Endothelial cell of umbilical vein (primary cell): ENCODE results near the gene RNU5B-1. TPM values are rescaled to one million over a fixed set of nuclear protein-coding genes. Genes with fewer than 3 reads are reported as not detected.

Experiments
- BruUV-seq: library from RNA; stranded (reverse); fragments of 400-500 nt; replicated peaks from 2 replicates; lab custom pipeline; 2021; lab: Mats Ljungman, UMichigan
- CTCF ChIA-PET: fragments of 300-600, 350-600 bp; sonication (Branson Sonifier 250); formaldehyde crosslinking; loops from one replicate; lab custom pipeline; 2021; ENCODE audit warnings: antibody characterized with exemption, inconsistent platforms; lab: Charles Lee
- POLR2A ChIA-PET: fragments of 300-600, 350-600 bp; sonication (Branson Sonifier 250); formaldehyde crosslinking; loops from one replicate; lab custom pipeline; 2021; ENCODE audit warnings: antibody characterized with exemption, inconsistent platforms; lab: Charles Lee
- DNase-seq: peaks from one replicate; pipeline ENCODE4 v3.0.0-alpha.2; 2011; ENCODE audit warnings: low read depth, low spot score
- FAIRE-seq: peaks from 2 replicates; lab custom pipeline; 2011; peaks lifted over from hg19 to GRCh38; lab: Jason Lieb, UNC
- H2AFZ ChIP-seq: 2 replicates; pipeline ENCODE4 v1.6.0; 2012; ENCODE audit warnings: low read depth, low read length, control low read depth, inconsistent platforms
- H3K27ac ChIP-seq: 2 replicates; pipeline ENCODE4 v1.5.1; 2011; ENCODE audit warnings: low read depth, mild to moderate bottlenecking, control low read depth, low read length, moderate library complexity; ENCODE audit not compliant: insufficient read depth
- H3K27me3 ChIP-seq, 2 experiments: 2 replicates each; pipeline versions ENCODE4 v1.6.0 to v1.6.1; 2011; ENCODE audit warnings: low read length in 2 of 2, mixed read lengths in 1 of 2; ENCODE audit not compliant: control insufficient read depth in 2 of 2, insufficient read depth in 2 of 2
- H3K36me3 ChIP-seq, 2 experiments: 2 replicates in 1 of 2; 3 replicates in 1 of 2; pipeline ENCODE4 v1.5.1; 2011; ENCODE audit warnings: low read length in 2 of 2, mild to moderate bottlenecking in 1 of 2, moderate library complexity in 1 of 2; ENCODE audit not compliant: control insufficient read depth in 2 of 2, insufficient read depth in 2 of 2; ENCODE audit errors: extremely low read depth in 1 of 2
- H3K4me1 ChIP-seq: 3 replicates; pipeline ENCODE4 v1.5.1; 2011; ENCODE audit warnings: mild to moderate bottlenecking, low read length; ENCODE audit not compliant: control insufficient read depth, insufficient read depth; ENCODE audit errors: extremely low read depth
- H3K4me2 ChIP-seq: 2 replicates; pipeline ENCODE4 v1.6.1; 2011; ENCODE audit warnings: low read length, control low read depth, mixed read lengths; ENCODE audit not compliant: insufficient read depth
- H3K4me3 ChIP-seq, 3 experiments: fragments of 200-600 bp in 1 of 3; sonication (generic), shearing (Covaris generic) in 1 of 3; replicated peaks in 1 of 3; 2 replicates each; pipeline ENCODE4 v1.5.1; 2011 to 2016; ENCODE audit warnings: control low read depth in 3 of 3, low read length in 3 of 3, mild to moderate bottlenecking in 2 of 3, inconsistent platforms in 1 of 3, low read depth in 1 of 3, moderate library complexity in 1 of 3; ENCODE audit not compliant: insufficient read depth in 1 of 3
- H3K79me2 ChIP-seq: 2 replicates; pipeline ENCODE4 v1.6.0; 2012; ENCODE audit warnings: low read length, inconsistent platforms; ENCODE audit not compliant: control insufficient read depth, insufficient read depth
- H3K9ac ChIP-seq: replicated peaks from 2 replicates; pipeline ENCODE3; 2011; ENCODE audit warnings: low read length, control low read depth; ENCODE audit not compliant: insufficient read depth; ENCODE audit errors: extremely low read depth
- H3K9me1 ChIP-seq: replicated peaks from 3 replicates; pipeline ENCODE4 v1.6.0; 2011; ENCODE audit warnings: mild to moderate bottlenecking, low read length; ENCODE audit not compliant: control insufficient read depth, insufficient read depth; ENCODE audit errors: extremely low read depth
- H3K9me3 ChIP-seq: replicated peaks from 2 replicates; pipeline ENCODE4 v1.5.1; 2012; ENCODE audit warnings: low read length, inconsistent platforms; ENCODE audit not compliant: control insufficient read depth, insufficient read depth
- H4K20me1 ChIP-seq: replicated peaks from 2 replicates; pipeline ENCODE3; 2011; ENCODE audit warnings: mild to moderate bottlenecking, low read length; ENCODE audit not compliant: control insufficient read depth, insufficient read depth; ENCODE audit errors: extremely low read depth
- CTCF ChIP-seq, 2 donors: IDR thresholded peaks; 1 replicate in 1 of 2; 2 replicates in 1 of 2; pipeline ENCODE4 v1.5.1; 2011; ENCODE audit warnings: low read length in 2 of 2, mild to moderate bottlenecking in 2 of 2, moderate library complexity in 2 of 2, control low read depth in 1 of 2, inconsistent platforms in 1 of 2, low read depth in 1 of 2; ENCODE audit not compliant: insufficient read depth in 1 of 2; ENCODE audit errors: extremely low read depth in 1 of 2
- EZH2 ChIP-seq: IDR thresholded peaks from 2 replicates; pipeline ENCODE4 v1.6.1; 2012; ENCODE audit warnings: borderline replicate concordance, low read depth, mild to moderate bottlenecking, moderate library complexity, low read length, inconsistent platforms; ENCODE audit not compliant: severe bottlenecking
- FOS ChIP-seq: IDR thresholded peaks from 2 replicates; pipeline ENCODE4 v1.6.1; 2011; ENCODE audit warnings: mild to moderate bottlenecking, low read length, moderate library complexity, borderline replicate concordance; ENCODE audit not compliant: insufficient read depth
- GATA2 ChIP-seq: IDR thresholded peaks from 2 replicates; pipeline ENCODE4 v1.7.0; 2011; ENCODE audit warnings: low read depth, mild to moderate bottlenecking, moderate library complexity, mixed read lengths, low read length; ENCODE audit not compliant: insufficient read length, insufficient read depth
- JUN ChIP-seq: IDR thresholded peaks from 2 replicates; pipeline ENCODE4 v1.6.1; 2011; ENCODE audit warnings: borderline replicate concordance, low read depth; ENCODE audit not compliant: insufficient read length, insufficient read depth
- MAX ChIP-seq: IDR thresholded peaks from 2 replicates; pipeline ENCODE4 v1.6.1; 2011; ENCODE audit not compliant: insufficient read depth, insufficient read length
- MYC ChIP-seq: IDR thresholded peaks from one replicate; pipeline ENCODE4 v1.6.1; 2011; ENCODE audit warnings: mild to moderate bottlenecking, low read depth, low read length
- POLR2A ChIP-seq: IDR thresholded peaks from 2 replicates; pipeline ENCODE4 v1.6.1; 2012; ENCODE audit warnings: low read depth, mild to moderate bottlenecking, control low read depth, low read length
- POLR2AphosphoS5 ChIP-seq: IDR thresholded peaks from 2 replicates; pipeline ENCODE4 v1.6.1; 2012; ENCODE audit warnings: low read depth, mild to moderate bottlenecking, control low read depth, low read length, moderate library complexity; ENCODE audit not compliant: insufficient read depth
- dilution Hi-C: fragments of 300-500 bp; cut with MboI; formaldehyde crosslinking; loops from one replicate; pipeline ENCODE4 v1.15.0; 2019; ENCODE audit warnings: low sequenced_read_pairs; ENCODE audit not compliant: extremely low pct_ligation_motif_present
- intact Hi-C: fragments of 100-400 bp; cut with micrococcal nuclease; formaldehyde crosslinking; loops from one replicate; pipeline ENCODE4 v1.10.0; 2022
- polyA plus RNA-seq, 4 experiments: library from polyadenylated mRNA; depleted of rRNA in 3 of 4; stranded (reverse) in 3 of 4; unstranded in 1 of 4; fragments of >200 nt; gene quantifications; 2 replicates each; pipeline versions ENCODE4 v1.2.1 to v1.2.3, GENCODE V29; 2011 to 2012; ENCODE audit warnings: missing spikeins in 1 of 4
- total RNA-seq: library from RNA; stranded (reverse); gene quantifications from 2 replicates; pipeline ENCODE4 v1.2.3, GENCODE V29; 2021

Gene RNU5B-1
- total and polyA plus RNA-seq, 2 donors (not counting 3 experiments of a cell fraction or from before 2014, with no cell fraction given): not detected

- DNase-seq: no peak
- H3K79me2 ChIP-seq: no peaks in the 10 kb centered on the region
- H3K4me2 ChIP-seq: no peak overlapping the region
- H3K36me3 ChIP-seq: no peaks in the 10 kb centered on the region
- peaks cover 16% of the 10 kb centered on the region for H3K4me1 ChIP-seq
- TF ChIP-seq JUN (no peak), CTCF (IDR thresholded peaks at IDR 0.05; ENCODE audit: extremely low read depth in 1 of 2, insufficient read depth in 1 of 2, low read depth in 1 of 2, low read length in 2 of 2) (no peak), POLR2A (no peak), EZH2 (no peak), MAX (no peak), MYC (no peak), FOS (no peak), GATA2 (no peak), POLR2AphosphoS5 (no peak)
- H2AFZ ChIP-seq: peak overlapping the region; percentile 90
- dilution Hi-C loops (no loop called here), intact Hi-C loops (no loop called here)
- no peaks in the 10 kb centered on the region for H4K20me1 ChIP-seq
- ChIA-PET POLR2A (interaction anchor here (0.6 to 1.1 kb wide), 2 partner anchors 16 to 102 kb away, joined by 3 to 4 read pairs; partner anchors contain the start of gene CLPX), CTCF (interaction anchor here (1.0 to 3.2 kb wide), 6 partner anchors 10 to 98 kb away, joined by 3 to 23 read pairs (median 8); partner anchors contain the start of gene RNU5B-1)
- FAIRE-seq: no peak
- no peak overlapping the region for H3K4me3 ChIP-seq
- BruUV-seq: no TSS peak
- no peaks in the 10 kb centered on the region for H3K9me1 ChIP-seq
- peaks cover 2% of the 10 kb centered on the region in 2 experiments for H3K27me3 ChIP-seq
- H3K9me3 ChIP-seq: no peaks in the 10 kb centered on the region
- H3K9ac ChIP-seq: no peak overlapping the region
- no peak overlapping the region for H3K27ac ChIP-seq
These were observed 17.0 kb upstream of the RNU5B-1 start for GRCh38 chr15:65287520-65287855.
